Tibial nerve (tissue), 3 donors: ENCODE data around the gene UBE2O.

Experiments used
- CTCF ChIP-seq, 5 experiments: fragments of 200-600 bp in 3 of 5; fragments of 450-650 bp in 2 of 5; sonication (generic) in 3 of 5; IDR thresholded peaks; one replicate each; pipeline ENCODE4 v1.5.1; 2016 to 2019; ENCODE audit warnings: antibody characterized with exemption in 5 of 5, mild to moderate bottlenecking in 3 of 5, moderate library complexity in 2 of 5
- POLR2A ChIP-seq, 2 donors: fragments of 450-650 bp; IDR thresholded peaks; one replicate each; pipeline ENCODE4 v1.6.1; 2017; ENCODE audit warnings: antibody characterized with exemption in 2 of 2, mild to moderate bottlenecking in 2 of 2, moderate library complexity in 2 of 2

GRCh38 chr17:76466775-76467130 lies 13.8 kb upstream of the UBE2O start:
- TF ChIP-seq POLR2A (IDR thresholded peaks at IDR 0.05) = no peak
- TF ChIP-seq CTCF (IDR thresholded peaks at IDR 0.05) = no peak
